Mucosa of rectum (tissue), 2 donors: ENCODE results near the gene ELOVL7.
A peak's percentile ranks its signal among the peaks of the same experiment; 100 is the strongest.
"Not testable (repeated sequence)": the region's sequence is repeated elsewhere in the genome, so short reads cannot be mapped to it uniquely, and the experiment has no call there.

Experiments
- H3K27ac ChIP-seq, 2 donors: one replicate each; pipeline ENCODE4 v1.7.0; 2013; ENCODE audit warnings: inconsistent platforms in 2 of 2, low read depth in 2 of 2, low read length in 2 of 2
- H3K27me3 ChIP-seq, 2 donors: one replicate each; pipeline ENCODE4 v1.7.0; 2013; ENCODE audit warnings: low read length in 2 of 2; ENCODE audit not compliant: control insufficient read depth in 2 of 2, insufficient read depth in 2 of 2
- H3K36me3 ChIP-seq, 2 donors: one replicate each; pipeline ENCODE4 v1.7.0; 2013; ENCODE audit warnings: low read length in 2 of 2; ENCODE audit not compliant: control insufficient read depth in 2 of 2, insufficient read depth in 2 of 2
- H3K4me1 ChIP-seq, 2 donors: one replicate each; pipeline ENCODE4 v1.7.0; 2013; ENCODE audit warnings: low read length in 2 of 2, mild to moderate bottlenecking in 1 of 2; ENCODE audit not compliant: control insufficient read depth in 2 of 2, insufficient read depth in 2 of 2
- H3K4me3 ChIP-seq, 2 donors: one replicate each; pipeline ENCODE4 v1.7.0; 2013; ENCODE audit warnings: low read length in 2 of 2
- H3K9ac ChIP-seq, 2 donors: one replicate each; pipeline ENCODE4 v1.7.0; 2013; ENCODE audit warnings: low read length in 2 of 2, low read depth in 1 of 2, mild to moderate bottlenecking in 1 of 2
- H3K9me3 ChIP-seq, 2 donors: one replicate each; pipeline ENCODE4 v1.7.0; 2013; ENCODE audit warnings: low read length in 2 of 2; ENCODE audit not compliant: control insufficient read depth in 2 of 2
- donor health status: healthy.
- donor health status: Normal muscosa, but diverticular disease.

The ELOVL7 gene

GRCh38 chr5:60860572-60860971 is 16.5 kb upstream of the ELOVL7 start:
- H3K9ac ChIP-seq, H3K4me3 ChIP-seq, H3K4me1 ChIP-seq, H3K27ac ChIP-seq, H3K9me3 ChIP-seq, H3K36me3 ChIP-seq, H3K27me3 ChIP-seq: not testable (repeated sequence)

- H3K27ac ChIP-seq = no peak overlapping the region
- H3K9me3 ChIP-seq = no peaks in the 10 kb centered on the region
- H3K36me3 ChIP-seq = no peaks in the 10 kb centered on the region
- H3K4me1 ChIP-seq = no peaks in the 10 kb centered on the region
- no peak overlapping the region for H3K9ac ChIP-seq
- no peak overlapping the region for H3K4me3 ChIP-seq
- H3K27me3 ChIP-seq = no peaks in the 10 kb centered on the region
Measured at GRCh38 chr5:60856066-60856465, 12.0 kb upstream of the ELOVL7 start.

- Histone ChIP-seq H3K27ac (no peak overlapping the region), H3K36me3 (no peaks in the 10 kb centered on the region), H3K4me1 (no peaks in the 10 kb centered on the region), H3K9me3 (no peaks in the 10 kb centered on the region), H3K4me3 (no peak overlapping the region), H3K27me3 (no peaks in the 10 kb centered on the region), H3K9ac (no peak overlapping the region)
Measured at GRCh38 chr5:60852940-60853339, 8.9 kb upstream of the ELOVL7 start.

- no peak overlapping the region for H3K27ac ChIP-seq
- H3K36me3 ChIP-seq = no peaks in the 10 kb centered on the region
- no peaks in the 10 kb centered on the region for H3K27me3 ChIP-seq
Measured at GRCh38 chr5:60852317-60852716, 8.2 kb upstream of the ELOVL7 start.

GRCh38 chr5:60851626-60852025 is 7.6 kb upstream of the ELOVL7 start:
- Histone ChIP-seq H3K4me3 (no peak overlapping the region), H3K4me1 (no peaks in the 10 kb centered on the region), H3K36me3 (no peaks in the 10 kb centered on the region), H3K9ac (no peak overlapping the region), H3K27me3 (no peaks in the 10 kb centered on the region), H3K27ac (no peak overlapping the region), H3K9me3 (no peaks in the 10 kb centered on the region)

More at GRCh38 chr5:60852317-60852716, 8.2 kb upstream of the ELOVL7 start:
- Histone ChIP-seq H3K9ac (no peak overlapping the region), H3K4me3 (no peak overlapping the region), H3K4me1 (no peaks in the 10 kb centered on the region), H3K9me3 (no peaks in the 10 kb centered on the region)

GRCh38 chr5:60846298-60846697 is 2.2 kb upstream of the ELOVL7 start:
- H3K36me3 ChIP-seq = no peaks in the 10 kb centered on the region
- no peak overlapping the region for H3K4me3 ChIP-seq
- H3K27me3 ChIP-seq = peaks cover 0 to 3% of the 10 kb centered on the region in 2 donors
- no peaks in the 10 kb centered on the region for H3K9me3 ChIP-seq
- no peak overlapping the region for H3K27ac ChIP-seq
- H3K9ac ChIP-seq = no peak overlapping the region
- peaks cover 4 to 5% of the 10 kb centered on the region in 2 donors for H3K4me1 ChIP-seq

GRCh38 chr5:60843386-60843935 is 608 bp downstream of the ELOVL7 start:
- H3K27me3 ChIP-seq = peaks cover 0 to 3% of the 10 kb centered on the region in 2 donors
- no peaks in the 10 kb centered on the region for H3K36me3 ChIP-seq
- no peaks in the 10 kb centered on the region for H3K9me3 ChIP-seq
- H3K4me3 ChIP-seq = peak overlapping the region; percentile 62 to 70
- H3K4me1 ChIP-seq = peaks cover 4 to 5% of the 10 kb centered on the region in 2 donors
- H3K27ac ChIP-seq = peak overlapping the region in 1 of 2 donors; percentile 3
- H3K9ac ChIP-seq = peak overlapping the region; percentile 36 to 79

- peaks cover 0 to 3% of the 10 kb centered on the region in 2 donors for H3K27me3 ChIP-seq
- peak overlapping the region; percentile 62 to 70 for H3K4me3 ChIP-seq
- H3K4me1 ChIP-seq = peaks cover 4 to 9% of the 10 kb centered on the region in 2 donors
- H3K36me3 ChIP-seq = no peaks in the 10 kb centered on the region
- H3K9me3 ChIP-seq = no peaks in the 10 kb centered on the region
- H3K9ac ChIP-seq = peak overlapping the region; percentile 43 to 79
- H3K27ac ChIP-seq = no peak overlapping the region
Measured at GRCh38 chr5:60842871-60843385, 1.1 kb downstream of the ELOVL7 start.

- H3K9ac ChIP-seq = no peak overlapping the region
- peaks cover 0 to 3% of the 10 kb centered on the region in 2 donors for H3K27me3 ChIP-seq
- no peaks in the 10 kb centered on the region for H3K9me3 ChIP-seq
- peaks cover 4 to 9% of the 10 kb centered on the region in 2 donors for H3K4me1 ChIP-seq
- no peaks in the 10 kb centered on the region for H3K36me3 ChIP-seq
- no peak overlapping the region for H3K27ac ChIP-seq
- H3K4me3 ChIP-seq = no peak overlapping the region
Measured at GRCh38 chr5:60841361-60841760, 2.7 kb downstream of the ELOVL7 start.

GRCh38 chr5:60836131-60836530 is 7.9 kb downstream of the ELOVL7 start:
- H3K9me3 ChIP-seq = no peaks in the 10 kb centered on the region
- H3K27me3 ChIP-seq = no peaks in the 10 kb centered on the region
- H3K4me1 ChIP-seq = peaks cover 0 to 5% of the 10 kb centered on the region in 2 donors
- no peak overlapping the region for H3K9ac ChIP-seq
- no peak overlapping the region for H3K4me3 ChIP-seq
- H3K27ac ChIP-seq = no peak overlapping the region
- no peaks in the 10 kb centered on the region for H3K36me3 ChIP-seq
